GM21737 (cell line): Measurements from ENCODE around the gene RPS13.
"Not testable (repeated sequence)": the region's sequence is repeated elsewhere in the genome, so short reads cannot be mapped to it uniquely, and the experiment has no call there.

ENCODE experiments used
- ATAC-seq: cut with Tn5 transposase; IDR thresholded peaks from one replicate; pipeline ENCODE4 v1.9.1; 2021; ENCODE audit warnings: mild to moderate bottlenecking, moderate library complexity; ENCODE audit not compliant: unreplicated experiment

The RPS13 gene

DNA sequence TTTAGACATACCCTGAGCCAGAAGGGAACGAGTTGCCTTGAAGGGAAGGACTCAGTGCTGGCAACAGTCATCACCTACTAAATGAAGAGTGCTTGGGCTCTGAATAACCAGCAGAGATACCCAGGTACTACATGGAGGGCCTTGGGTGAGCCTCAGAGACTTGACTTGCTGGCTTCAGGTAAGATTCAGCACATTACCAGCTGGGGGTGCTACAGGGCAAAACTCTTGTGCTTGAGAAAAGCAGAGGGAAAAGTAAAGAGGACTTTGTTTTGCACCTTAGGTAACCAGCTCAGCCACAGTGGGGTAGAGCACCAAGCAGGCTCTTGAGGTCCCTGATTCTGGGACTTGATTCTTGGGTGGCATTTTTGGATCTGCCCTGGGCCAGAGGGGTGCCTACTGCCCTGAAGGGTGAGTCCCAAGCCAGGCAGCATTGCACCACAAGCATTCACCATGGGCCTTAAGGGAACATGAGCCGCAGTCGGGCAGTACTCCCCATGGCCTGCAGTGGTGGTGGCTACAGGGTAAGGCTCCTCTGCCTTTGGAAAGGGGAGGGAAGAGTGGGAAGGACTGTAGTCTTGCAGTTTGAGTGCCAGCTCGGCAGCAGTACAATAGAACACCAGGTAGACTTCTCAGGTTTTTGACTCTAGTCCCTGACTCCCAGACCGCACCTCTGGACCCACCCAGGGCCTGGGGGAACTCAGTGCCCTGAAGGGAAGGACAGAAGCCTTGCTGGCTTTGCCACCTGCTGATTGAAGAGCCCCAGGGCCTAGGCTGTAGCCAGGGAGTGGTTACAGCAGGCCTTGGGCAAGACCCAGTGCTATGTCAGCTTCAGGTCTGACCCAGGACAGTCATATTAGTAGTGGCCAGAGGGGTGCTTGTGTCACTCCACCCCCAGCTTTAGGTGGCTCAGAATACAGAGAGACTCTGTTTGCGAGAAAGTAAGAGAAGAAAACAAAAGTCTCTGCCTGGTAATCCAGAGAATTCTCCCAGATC is 40.5 kb downstream of the RPS13 start:
- ATAC-seq = no peak

DNA sequence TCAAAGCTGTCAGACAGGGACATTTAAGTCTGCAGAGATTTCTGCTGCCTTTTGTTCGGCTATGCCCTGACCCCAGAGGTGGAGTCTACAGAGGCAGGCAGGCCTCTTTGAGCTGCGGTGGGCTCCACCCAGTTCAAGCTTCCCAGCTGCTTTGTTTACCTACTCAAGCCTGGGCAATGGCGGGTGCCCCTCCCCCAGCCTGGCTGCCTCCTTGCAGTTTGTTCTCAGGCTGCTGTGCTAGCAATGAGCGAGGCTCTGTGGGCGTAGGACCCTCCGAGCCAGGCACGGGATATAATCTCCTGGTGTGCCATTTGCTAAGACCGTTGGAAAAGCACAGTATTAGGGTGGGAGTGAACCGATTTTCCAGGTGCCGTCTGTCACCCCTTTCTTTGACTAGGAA is 43.4 kb downstream of the RPS13 start:
- ATAC-seq = not testable (repeated sequence)

DNA sequence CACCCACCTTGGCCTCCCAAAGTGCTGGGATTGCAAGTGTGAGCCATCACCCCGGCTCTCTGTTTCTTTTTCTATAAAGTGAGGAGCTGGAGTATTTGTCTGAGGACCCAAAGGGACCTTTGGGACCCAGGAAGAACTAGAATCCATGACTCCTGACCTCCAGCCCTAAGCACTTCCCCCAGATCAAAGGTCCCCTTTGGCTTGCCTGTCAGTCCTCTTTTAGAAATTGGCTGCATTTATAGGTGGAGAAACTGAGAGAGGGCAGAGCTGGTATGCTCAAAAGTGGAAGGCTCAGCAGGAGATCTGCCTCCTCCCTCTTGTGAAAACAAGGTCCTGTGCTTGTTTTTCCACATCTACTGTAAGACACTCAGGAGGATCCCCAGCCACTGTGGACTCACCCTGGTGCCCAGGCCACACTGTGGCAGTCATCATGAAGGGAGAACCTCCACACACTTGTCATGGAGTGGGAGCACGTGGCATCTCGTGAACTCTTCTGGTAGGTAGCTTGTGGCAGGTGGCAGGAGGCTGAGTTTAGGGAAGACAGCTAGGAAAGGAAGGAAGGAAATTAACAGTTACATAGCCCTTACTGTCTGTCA is 50.9 kb downstream of the RPS13 start:
- ATAC-seq = no peak

DNA sequence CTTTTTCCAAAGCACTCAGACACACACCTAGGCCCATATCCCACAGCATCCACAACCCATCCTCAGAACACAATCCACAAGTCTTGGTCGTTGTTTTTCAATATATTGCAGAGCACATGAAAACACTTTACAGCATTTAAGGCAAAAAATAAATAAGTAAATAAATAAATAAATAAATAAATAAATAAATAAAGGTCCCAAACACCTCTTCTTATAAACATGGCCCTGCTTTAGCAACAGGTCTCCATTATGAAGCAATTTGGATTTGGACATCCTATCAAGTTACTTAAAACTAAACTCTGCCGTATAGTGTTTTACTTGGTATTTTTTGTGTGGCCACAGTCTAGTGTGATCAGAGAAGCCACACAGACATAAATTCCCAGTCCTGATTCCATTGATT is 52.5 kb downstream of the RPS13 start:
- no peak for ATAC-seq
